H1 (cell line): ENCODE measurements around the gene MAP1B. TPM values are rescaled to one million over a fixed set of nuclear protein-coding genes. Genes with fewer than 3 reads are reported as not detected.

Experiments
- CTCF ChIA-PET: fragments of 300-600 bp; sonication (Branson Sonifier 250); formaldehyde crosslinking; loops from one replicate; lab custom pipeline; 2021; ENCODE audit not compliant: partially characterized antibody; lab: Charles Lee
- POLR2A ChIA-PET: fragments of 300-600 bp; sonication (Branson Sonifier 250); formaldehyde crosslinking; loops from one replicate; lab custom pipeline; 2021; ENCODE audit warnings: inconsistent platforms; ENCODE audit not compliant: partially characterized antibody; lab: Charles Lee
- DNase-seq, 2 experiments: peaks; one replicate each; pipeline versions ENCODE4 v3.0.0 to v3.0.0-alpha.2; 2010 to 2022; ENCODE audit warnings: low spot score in 2 of 2, low read depth in 1 of 2, mixed read lengths in 1 of 2
- FAIRE-seq: peaks from 2 replicates; lab custom pipeline; 2011; peaks lifted over from hg19 to GRCh38; lab: Jason Lieb, UNC
- H2AFZ ChIP-seq: 2 replicates; pipeline ENCODE4 v1.8.1; 2012; ENCODE audit warnings: low read length, inconsistent platforms
- H2AK5ac ChIP-seq: 2 replicates; pipeline ENCODE4 v1.6.1; 2013; ENCODE audit warnings: low read depth, low read length
- H2BK120ac ChIP-seq: replicated peaks from 2 replicates; pipeline ENCODE3; 2013; ENCODE audit warnings: low read depth, low read length, inconsistent platforms
- H2BK12ac ChIP-seq: 2 replicates; pipeline ENCODE4 v1.6.1; 2013; ENCODE audit warnings: low read depth, low read length
- H2BK15ac ChIP-seq: 2 replicates; pipeline ENCODE4 v1.6.1; 2013; ENCODE audit warnings: low read length
- H2BK20ac ChIP-seq: 2 replicates; pipeline ENCODE4 v1.6.1; 2013; ENCODE audit warnings: low read length
- H2BK5ac ChIP-seq: 2 replicates; pipeline ENCODE4 v1.6.1; 2013; ENCODE audit warnings: low read depth, low read length
- H3K14ac ChIP-seq: 2 replicates; pipeline ENCODE4 v1.6.1; 2013; ENCODE audit warnings: inconsistent platforms; ENCODE audit not compliant: insufficient read length
- H3K18ac ChIP-seq: 2 replicates; pipeline ENCODE4 v1.6.1; 2013; ENCODE audit warnings: low read length; ENCODE audit errors: extremely low read depth
- H3K23ac ChIP-seq: 2 replicates; pipeline ENCODE4 v1.6.1; 2013; ENCODE audit warnings: inconsistent platforms; ENCODE audit not compliant: insufficient read length
- H3K23me2 ChIP-seq: 2 replicates; pipeline ENCODE4 v1.6.1; 2013; ENCODE audit warnings: low read depth, low read length
- H3K27ac ChIP-seq: 2 replicates; pipeline ENCODE4 v1.6.1; 2011; ENCODE audit warnings: low read depth, low read length, inconsistent platforms
- H3K27me3 ChIP-seq, 4 experiments: replicated peaks in 1 of 4; 1 replicate in 1 of 4; 2 replicates in 3 of 4; pipeline versions ENCODE4 v1.6.1 to v1.8.1; 2011 to 2013; ENCODE audit warnings: low read length in 3 of 4, mild to moderate bottlenecking in 3 of 4, inconsistent platforms in 2 of 4, mixed read lengths in 2 of 4, moderate library complexity in 1 of 4; ENCODE audit not compliant: control insufficient read depth in 3 of 4, insufficient read depth in 3 of 4; ENCODE audit errors: extremely low read depth in 1 of 4
- H3K36me3 ChIP-seq, 4 experiments: 2 replicates each; pipeline versions ENCODE4 v1.6.1 to v1.8.1; 2011 to 2013; ENCODE audit warnings: mild to moderate bottlenecking in 4 of 4, low read length in 3 of 4, moderate library complexity in 2 of 4, control low read depth in 1 of 4, inconsistent platforms in 1 of 4; ENCODE audit not compliant: insufficient read depth in 4 of 4, control insufficient read depth in 2 of 4
- H3K4ac ChIP-seq: replicated peaks from 2 replicates; pipeline ENCODE3; 2013; ENCODE audit warnings: low read length, low read depth, mixed read lengths, inconsistent platforms; ENCODE audit not compliant: insufficient read length
- H3K4me1 ChIP-seq, 4 experiments: replicated peaks in 1 of 4; 1 replicate in 1 of 4; 2 replicates in 3 of 4; pipeline versions ENCODE4 v1.6.1 to v1.8.1; 2011 to 2013; ENCODE audit warnings: low read length in 3 of 4, inconsistent platforms in 2 of 4, mixed read lengths in 1 of 4; ENCODE audit not compliant: insufficient read depth in 4 of 4, control insufficient read depth in 3 of 4
- H3K4me2 ChIP-seq, 2 experiments: 2 replicates each; pipeline versions ENCODE4 v1.6.1 to v1.8.1; 2011 to 2013; ENCODE audit warnings: low read depth in 2 of 2, low read length in 2 of 2, control low read depth in 1 of 2, inconsistent platforms in 1 of 2, mild to moderate bottlenecking in 1 of 2; ENCODE audit not compliant: insufficient read depth in 1 of 2
- H3K4me3 ChIP-seq, 4 experiments: fragments of 200-600, 300-600 bp in 1 of 4; sonication (generic), shearing (Covaris generic), sonication (Bioruptor Twin) in 1 of 4; 2 replicates each; pipeline versions ENCODE4 v1.5.1 to v1.8.1; 2011 to 2016; ENCODE audit warnings: low read length in 4 of 4, low read depth in 3 of 4, control low read depth in 2 of 4, inconsistent platforms in 2 of 4, mild to moderate bottlenecking in 2 of 4, mixed read lengths in 1 of 4, moderate library complexity in 1 of 4; ENCODE audit not compliant: insufficient read depth in 2 of 4; ENCODE audit errors: extremely low read depth in 1 of 4
- H3K56ac ChIP-seq: replicated peaks from 2 replicates; pipeline ENCODE3; 2013; ENCODE audit warnings: low read depth, mild to moderate bottlenecking, mixed read lengths, low read length, inconsistent platforms; ENCODE audit not compliant: insufficient read length
- H3K79me1 ChIP-seq: 2 replicates; pipeline ENCODE4 v1.6.1; 2013; ENCODE audit warnings: low read depth, low read length, control low read depth
- H3K79me2 ChIP-seq, 2 experiments: 2 replicates each; pipeline versions ENCODE4 v1.6.1 to v1.8.1; 2012 to 2013; ENCODE audit warnings: low read length in 2 of 2, mild to moderate bottlenecking in 2 of 2, inconsistent platforms in 1 of 2; ENCODE audit not compliant: insufficient read depth in 2 of 2, control insufficient read depth in 1 of 2
- H3K9ac ChIP-seq, 4 experiments: replicated peaks in 1 of 4; 1 replicate in 1 of 4; 2 replicates in 3 of 4; pipeline versions ENCODE4 v1.6.1 to v1.8.1; 2011 to 2013; ENCODE audit warnings: low read depth in 3 of 4, low read length in 3 of 4, control low read depth in 2 of 4, mild to moderate bottlenecking in 2 of 4, moderate library complexity in 2 of 4, inconsistent platforms in 1 of 4; ENCODE audit errors: extremely low read depth in 1 of 4
- H3K9me3 ChIP-seq, 2 experiments: 2 replicates each; pipeline versions ENCODE4 v1.6.1 to v1.8.1; 2012 to 2013; ENCODE audit warnings: mild to moderate bottlenecking in 2 of 2, moderate library complexity in 2 of 2, control low read depth in 1 of 2, inconsistent platforms in 1 of 2, low read depth in 1 of 2, low read length in 1 of 2, mixed read lengths in 1 of 2; ENCODE audit not compliant: insufficient read depth in 2 of 2
- H4K20me1 ChIP-seq, 2 experiments: replicated peaks in 1 of 2; 2 replicates each; pipeline versions ENCODE3 to v1.8.1; 2011 to 2013; ENCODE audit warnings: inconsistent platforms in 2 of 2, low read length in 2 of 2, mild to moderate bottlenecking in 1 of 2; ENCODE audit not compliant: insufficient read depth in 2 of 2, control insufficient read depth in 1 of 2
- H4K5ac ChIP-seq: 2 replicates; pipeline ENCODE4 v1.6.1; 2013; ENCODE audit warnings: low read length, low read depth, mixed read lengths, inconsistent platforms; ENCODE audit not compliant: insufficient read length
- H4K8ac ChIP-seq: 2 replicates; pipeline ENCODE4 v1.8.0; 2013; ENCODE audit warnings: mild to moderate bottlenecking, moderate library complexity, low read length, inconsistent platforms; ENCODE audit not compliant: insufficient read depth; ENCODE audit errors: extremely low read depth
- H4K91ac ChIP-seq: replicated peaks from 2 replicates; pipeline ENCODE3; 2013; ENCODE audit warnings: low read length, mixed read lengths, inconsistent platforms; ENCODE audit not compliant: insufficient read length
- BCL11A ChIP-seq, 2 experiments: IDR thresholded peaks; one replicate each; pipeline ENCODE4 v1.6.1; 2011; ENCODE audit warnings: low read depth in 2 of 2, low read length in 2 of 2, mild to moderate bottlenecking in 2 of 2
- JUND ChIP-seq: IDR thresholded peaks from 2 replicates; pipeline ENCODE4 v1.6.1; 2011; ENCODE audit warnings: mild to moderate bottlenecking, improper control_type of control experiment, low read length
- KDM5A ChIP-seq: fragments of 200-600 bp; IDR thresholded peaks from 2 replicates; pipeline ENCODE4 v1.7.1; 2012; ENCODE audit warnings: mild to moderate bottlenecking, low read length, inconsistent platforms, mixed read lengths
- NANOG ChIP-seq: IDR thresholded peaks from 2 replicates; pipeline ENCODE4 v1.6.1; 2011; ENCODE audit warnings: low read length, low read depth, mild to moderate bottlenecking, inconsistent platforms; ENCODE audit not compliant: insufficient read depth, poor library complexity, severe bottlenecking
- RNF2 ChIP-seq: fragments of 200-900, 300-1000 bp; sonication (generic); IDR thresholded peaks from 2 replicates; pipeline ENCODE4 v1.7.1; 2016; ENCODE audit warnings: borderline replicate concordance, low read depth, mild to moderate bottlenecking, antibody characterized with exemption, low read length; ENCODE audit not compliant: poor library complexity, severe bottlenecking; ENCODE audit errors: missing control alignments
- SRF ChIP-seq: IDR thresholded peaks from 2 replicates; pipeline ENCODE4 v1.6.1; 2011; ENCODE audit warnings: mild to moderate bottlenecking, low read depth, low read length, moderate library complexity
- TBP ChIP-seq: IDR thresholded peaks from 2 replicates; pipeline ENCODE4 v1.6.1; 2011; ENCODE audit warnings: low read depth, low read length, improper control_type of control experiment
- WGBS, 2 experiments: shearing (Covaris generic) in 1 of 2; methylation state at CpG; one replicate each; pipeline versions ENCODE4 v1.1.6 to v1.1.7; 2013 to 2015; ENCODE audit warnings: low lambda C conversion rate in 2 of 2, mixed read lengths in 2 of 2, inconsistent platforms in 1 of 2, low coverage in 1 of 2, missing lambda C conversion rate in 1 of 2; ENCODE audit not compliant: insufficient replicate concordance in 2 of 2, insufficient coverage in 1 of 2, insufficient read length in 1 of 2; ENCODE audit errors: extremely low coverage in 1 of 2, missing lambda C conversion rate in 1 of 2; 5-methylcytosine and 5-hydroxymethylcytosine counted together
- polyA plus RNA-seq, 7 experiments: library from polyadenylated mRNA; depleted of rRNA in 3 of 7; stranded (reverse) in 5 of 7; unstranded in 2 of 7; fragments of >200 nt in 5 of 7; fragments of 200-250 nt in 2 of 7; gene quantifications; 1 replicate in 5 of 7; 2 replicates in 1 of 7; 4 replicates in 1 of 7; pipeline versions ENCODE4 v1.2.1 to v1.2.3, GENCODE V29; 2011 to 2013; ENCODE audit warnings: missing spikeins in 2 of 7, mixed read lengths in 2 of 7
- total RNA-seq: library from RNA; stranded (reverse); fragmentation: NEBNext Ultra II Directional; extraction: Animal tissue kit (Norgen Biotek cat#: 25700); gene quantifications from 2 replicates; pipeline ENCODE4 v1.2.1, GENCODE V29; 2021

The MAP1B gene
- total and polyA plus RNA-seq, 2 of the 8 experiments (the other 6 are each of a cell fraction or from before 2014, with no cell fraction given) = 24.5 to 120 TPM

DNA sequence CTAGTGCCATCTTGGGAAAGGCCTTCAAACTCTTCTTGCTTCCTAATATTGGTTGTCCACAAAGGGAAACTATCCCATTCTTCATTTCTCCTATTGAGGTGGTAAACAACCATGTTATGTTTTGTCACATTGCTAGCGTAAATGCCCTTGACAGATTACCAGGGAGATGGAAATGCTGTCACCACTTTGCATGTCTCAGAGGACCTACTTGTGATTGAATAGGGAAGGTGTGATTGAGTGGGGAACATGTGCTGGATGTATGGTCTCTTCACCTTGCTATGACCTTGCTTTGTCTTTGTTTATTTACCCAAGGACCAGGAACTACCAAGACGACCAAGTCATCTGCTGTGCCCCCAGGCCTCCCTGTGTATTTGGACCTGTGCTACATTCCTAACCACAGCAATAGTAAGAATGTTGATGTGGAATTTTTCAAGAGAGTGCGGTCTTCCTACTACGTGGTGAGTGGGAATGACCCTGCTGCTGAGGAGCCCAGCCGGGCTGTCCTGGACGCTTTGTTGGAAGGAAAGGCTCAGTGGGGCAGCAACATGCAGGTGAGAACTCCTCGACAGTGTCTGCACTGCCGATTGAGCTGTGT, 96.1 kb downstream of the MAP1B start:
- no peak overlapping the region for H4K8ac ChIP-seq
- no peak overlapping the region for H3K9ac ChIP-seq
- no peak overlapping the region for H4K91ac ChIP-seq
- no peak overlapping the region for H2BK12ac ChIP-seq
- DNase-seq (no peak), FAIRE-seq (no peak)
- no peak overlapping the region for H3K18ac ChIP-seq
- no peaks in the 10 kb centered on the region for H3K23me2 ChIP-seq
- POLR2A ChIA-PET = no interaction called here
- H3K79me1 ChIP-seq = no peaks in the 10 kb centered on the region
- no peak overlapping the region for H3K14ac ChIP-seq
- H3K4me2 ChIP-seq = no peak overlapping the region
- no peaks in the 10 kb centered on the region for H3K27me3 ChIP-seq
- no peak overlapping the region for H2BK5ac ChIP-seq
- no peak overlapping the region for H2AFZ ChIP-seq
- CTCF ChIA-PET = no interaction called here
- H3K27ac ChIP-seq = no peak overlapping the region
- H3K79me2 ChIP-seq = no peaks in the 10 kb centered on the region
- peaks cover 11 to 72% (median 38%) of the 10 kb centered on the region in 4 experiments for H3K36me3 ChIP-seq
- WGBS, 2 experiments = 95% methylated on average over 8 of the region's 8 CpGs; no CpG with 5 or more reads in 1 of the 2 experiments
- no peak overlapping the region for H4K5ac ChIP-seq
- no peak overlapping the region for H3K4me3 ChIP-seq
- no peak overlapping the region for H2BK120ac ChIP-seq
- H4K20me1 ChIP-seq = peaks cover 0 to 2% of the 10 kb centered on the region in 2 experiments
- no peak overlapping the region for H2BK20ac ChIP-seq
- H3K4ac ChIP-seq = no peak overlapping the region
- H2BK15ac ChIP-seq = no peak overlapping the region
- H2AK5ac ChIP-seq = no peak overlapping the region
- H3K9me3 ChIP-seq = no peaks in the 10 kb centered on the region
- peaks cover 0 to 6% (median 0%) of the 10 kb centered on the region in 4 experiments; a peak in 1 of 7 replicates for H3K4me1 ChIP-seq
- no peak overlapping the region for H3K56ac ChIP-seq
- H3K23ac ChIP-seq = no peak overlapping the region
- TF ChIP-seq BCL11A (IDR thresholded peaks at IDR 0.05; ENCODE audit: low read depth in 2 of 2, low read length in 2 of 2) = no peak
- TF ChIP-seq JUND = no peak
- TF ChIP-seq SRF = no peak
- no peak for TF ChIP-seq NANOG
- no peak for TF ChIP-seq RNF2
- no peak for TF ChIP-seq TBP
- no peak for TF ChIP-seq KDM5A
